Adrenal gland (tissue), 19 donors: ENCODE data around the gene ZNF592. TPM values are rescaled to one million over a fixed set of nuclear protein-coding genes. Genes with fewer than 3 reads are reported as not detected.

Experiments used
- DNase-seq, 7 donors: peaks; one replicate each; pipeline ENCODE4 v3.0.0-alpha.2; 2019 to 2020
- H3K27ac ChIP-seq, 5 donors: fragments of 200-600 bp; sonication (generic) in 4 of 5; 1 replicate in 3 of 5; 2 replicates in 2 of 5; pipeline versions ENCODE4 v1.5.1 to v1.8.0; 2016 to 2020; ENCODE audit warnings: mild to moderate bottlenecking in 1 of 5
- H3K27me3 ChIP-seq: fragments of 200-600 bp; 2 replicates; pipeline ENCODE4 v1.8.0; 2021
- H3K36me3 ChIP-seq, 2 donors: fragments of 200-600 bp; replicated peaks in 1 of 2; 1 replicate in 1 of 2; 2 replicates in 1 of 2; pipeline versions ENCODE4 v1.5.1 to v1.8.0; 2018 to 2022
- H3K4me1 ChIP-seq, 2 donors: fragments of 200-600 bp; replicated peaks in 1 of 2; 1 replicate in 1 of 2; 2 replicates in 1 of 2; pipeline versions ENCODE4 v1.5.1 to v1.8.0; 2018 to 2021
- H3K4me3 ChIP-seq, 4 donors: fragments of 200-600 bp; sonication (generic) in 3 of 4; one replicate each; pipeline ENCODE4 v1.5.1; 2016 to 2018
- H3K9me3 ChIP-seq, 3 donors: fragments of 200-600 bp; sonication (generic) in 1 of 3; replicated peaks in 1 of 3; 1 replicate in 2 of 3; 2 replicates in 1 of 3; pipeline versions ENCODE4 v1.5.1 to v1.8.0; 2016 to 2021
- POLR2A ChIP-seq, 2 donors: fragments of 450-650 bp; IDR thresholded peaks; one replicate each; pipeline ENCODE4 v1.6.1; 2017; ENCODE audit warnings: antibody characterized with exemption in 2 of 2, mild to moderate bottlenecking in 2 of 2, moderate library complexity in 1 of 2
- WGBS, 4 donors: extraction: QIAGEN DNeasy Blood & Tissue Kit in 2 of 4; methylation state at CpG; one replicate each; pipeline versions ENCODE4 v1.1.5 to v1.1.7; 2013 to 2017; 5-methylcytosine and 5-hydroxymethylcytosine counted together
- intact Hi-C, 2 donors: fragments of 100-400 bp; cut with DNase I; formaldehyde crosslinking; loops; one replicate each; pipeline versions ENCODE4 v1.14.1 to v1.15.0; 2022 to 2023
- long read RNA-seq, 10 donors: library from polyadenylated mRNA in 3 of 10; unstranded in 2 of 10; stranded (forward) in 1 of 10; transcript quantifications; one replicate each; pipeline ENCODE4 v2.0.0 and lab custom pipeline, GENCODE V29; 2021 to 2026
- polyA plus RNA-seq, 3 donors: library from polyadenylated mRNA; stranded (reverse); fragments of 200-250 nt in 2 of 3; fragments of 350-450 nt in 1 of 3; fragmentation: Illumina TruSeq in 1 of 3; extraction: RNeasy Lipid Tissue Mini Kit (QIAGEN cat#74804) in 1 of 3; gene quantifications; one replicate each; pipeline ENCODE4 v1.2.3, GENCODE V29; 2013 to 2014
- total RNA-seq, 9 donors: library from RNA; depleted of rRNA in 4 of 9; stranded (reverse); fragments of >200 nt in 4 of 9; fragments of 120-200 nt in 1 of 9; fragmentation: NEBNext Ultra II Directional in 1 of 9; extraction: Animal tissue kit (Norgen Biotek cat#: 25700) in 1 of 9; gene quantifications; one replicate each; pipeline versions ENCODE4 v1.1.0 to v1.2.4, GENCODE V29; 2013 to 2023
- TF ChIP-seq, protein P1 (sequence below), 6 experiments: fragments of 450-650 bp in 4 of 6; fragments of 200-600 bp in 2 of 6; sonication (generic) in 1 of 6; IDR thresholded peaks; 1 replicate in 5 of 6; 2 replicates in 1 of 6; pipeline versions ENCODE4 v1.5.1 to v1.8.0; 2016 to 2021; ENCODE audit warnings: antibody characterized with exemption in 6 of 6, mild to moderate bottlenecking in 2 of 6, moderate library complexity in 1 of 6
- donor health status: healthy with polysubstance abuse.
- donor health status: Bipolar disorder and iron deficiency.
- donor health status: DM: yes; HTN: yes; CAD: no.
- donor health status: DM: no; HTN: no; CAD: no.
- donor health status: DM: no; HTN: no; CAD: no.
- donor health status: DM: yes; HTN: yes; CAD: no.

ZNF592 gene, protein sequence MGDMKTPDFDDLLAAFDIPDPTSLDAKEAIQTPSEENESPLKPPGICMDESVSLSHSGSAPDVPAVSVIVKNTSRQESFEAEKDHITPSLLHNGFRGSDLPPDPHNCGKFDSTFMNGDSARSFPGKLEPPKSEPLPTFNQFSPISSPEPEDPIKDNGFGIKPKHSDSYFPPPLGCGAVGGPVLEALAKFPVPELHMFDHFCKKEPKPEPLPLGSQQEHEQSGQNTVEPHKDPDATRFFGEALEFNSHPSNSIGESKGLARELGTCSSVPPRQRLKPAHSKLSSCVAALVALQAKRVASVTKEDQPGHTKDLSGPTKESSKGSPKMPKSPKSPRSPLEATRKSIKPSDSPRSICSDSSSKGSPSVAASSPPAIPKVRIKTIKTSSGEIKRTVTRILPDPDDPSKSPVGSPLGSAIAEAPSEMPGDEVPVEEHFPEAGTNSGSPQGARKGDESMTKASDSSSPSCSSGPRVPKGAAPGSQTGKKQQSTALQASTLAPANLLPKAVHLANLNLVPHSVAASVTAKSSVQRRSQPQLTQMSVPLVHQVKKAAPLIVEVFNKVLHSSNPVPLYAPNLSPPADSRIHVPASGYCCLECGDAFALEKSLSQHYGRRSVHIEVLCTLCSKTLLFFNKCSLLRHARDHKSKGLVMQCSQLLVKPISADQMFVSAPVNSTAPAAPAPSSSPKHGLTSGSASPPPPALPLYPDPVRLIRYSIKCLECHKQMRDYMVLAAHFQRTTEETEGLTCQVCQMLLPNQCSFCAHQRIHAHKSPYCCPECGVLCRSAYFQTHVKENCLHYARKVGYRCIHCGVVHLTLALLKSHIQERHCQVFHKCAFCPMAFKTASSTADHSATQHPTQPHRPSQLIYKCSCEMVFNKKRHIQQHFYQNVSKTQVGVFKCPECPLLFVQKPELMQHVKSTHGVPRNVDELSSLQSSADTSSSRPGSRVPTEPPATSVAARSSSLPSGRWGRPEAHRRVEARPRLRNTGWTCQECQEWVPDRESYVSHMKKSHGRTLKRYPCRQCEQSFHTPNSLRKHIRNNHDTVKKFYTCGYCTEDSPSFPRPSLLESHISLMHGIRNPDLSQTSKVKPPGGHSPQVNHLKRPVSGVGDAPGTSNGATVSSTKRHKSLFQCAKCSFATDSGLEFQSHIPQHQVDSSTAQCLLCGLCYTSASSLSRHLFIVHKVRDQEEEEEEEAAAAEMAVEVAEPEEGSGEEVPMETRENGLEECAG (N-terminal part only)
- total RNA-seq (10 to 100 TPM in 8 of 9 donors, 1 to 10 TPM in 1; 8.5 to 30.3 (median 24.9) TPM), polyA plus RNA-seq (10 to 100 TPM in 2 of 3 donors, 1 to 10 TPM in 1; 8.1 to 14.6 (median 13.9) TPM)
- long read RNA-seq, donor 1, full-length matches to known transcripts, result 1 of 8 reads
- long read RNA-seq, donor 1, partial matches to known transcripts, result 7 of 8 reads
- long read RNA-seq, donor 1, other reads (novel, unspliced or antisense), result 0 of 8 reads
- long read RNA-seq, donor 2, partial matches to known transcripts, result 9 of 9 reads
- long read RNA-seq, donor 2, other reads (novel, unspliced or antisense), result 0 of 9 reads
- long read RNA-seq, donor 3, partial matches to known transcripts, result 5 of 5 reads
- long read RNA-seq, donor 3, other reads (novel, unspliced or antisense), result 0 of 5 reads
- long read RNA-seq, donor 4, partial matches to known transcripts, result 3 of 5 reads
- long read RNA-seq, donor 4, other reads (novel, unspliced or antisense), result 2 of 5 reads
- long read RNA-seq, donor 5, full-length matches to known transcripts, result 6 of 22 reads
- long read RNA-seq, donor 5, partial matches to known transcripts, result 6 of 22 reads
- long read RNA-seq, donor 5, other reads (novel, unspliced or antisense), result 10 of 22 reads
- long read RNA-seq, donor 6, partial matches to known transcripts, result 4 of 6 reads
- long read RNA-seq, donor 6, other reads (novel, unspliced or antisense), result 2 of 6 reads
- long read RNA-seq, donor 7, result 0 reads
- long read RNA-seq, donor 8, full-length matches to known transcripts, result 2 of 2 reads
- long read RNA-seq, donor 8, partial matches to known transcripts, result 0 of 2 reads
- long read RNA-seq, donor 8, other reads (novel, unspliced or antisense), result 0 of 2 reads
- long read RNA-seq, donor 9, full-length matches to known transcripts, result 3 of 8 reads
- long read RNA-seq, donor 9, partial matches to known transcripts, result 5 of 8 reads
- long read RNA-seq, donor 9, other reads (novel, unspliced or antisense), result 0 of 8 reads
- long read RNA-seq, donor 10, full-length matches to known transcripts, result 1 of 1 reads
- long read RNA-seq, donor 10, partial matches to known transcripts, result 0 of 1 reads
- long read RNA-seq, donor 10, other reads (novel, unspliced or antisense), result 0 of 1 reads

DNA sequence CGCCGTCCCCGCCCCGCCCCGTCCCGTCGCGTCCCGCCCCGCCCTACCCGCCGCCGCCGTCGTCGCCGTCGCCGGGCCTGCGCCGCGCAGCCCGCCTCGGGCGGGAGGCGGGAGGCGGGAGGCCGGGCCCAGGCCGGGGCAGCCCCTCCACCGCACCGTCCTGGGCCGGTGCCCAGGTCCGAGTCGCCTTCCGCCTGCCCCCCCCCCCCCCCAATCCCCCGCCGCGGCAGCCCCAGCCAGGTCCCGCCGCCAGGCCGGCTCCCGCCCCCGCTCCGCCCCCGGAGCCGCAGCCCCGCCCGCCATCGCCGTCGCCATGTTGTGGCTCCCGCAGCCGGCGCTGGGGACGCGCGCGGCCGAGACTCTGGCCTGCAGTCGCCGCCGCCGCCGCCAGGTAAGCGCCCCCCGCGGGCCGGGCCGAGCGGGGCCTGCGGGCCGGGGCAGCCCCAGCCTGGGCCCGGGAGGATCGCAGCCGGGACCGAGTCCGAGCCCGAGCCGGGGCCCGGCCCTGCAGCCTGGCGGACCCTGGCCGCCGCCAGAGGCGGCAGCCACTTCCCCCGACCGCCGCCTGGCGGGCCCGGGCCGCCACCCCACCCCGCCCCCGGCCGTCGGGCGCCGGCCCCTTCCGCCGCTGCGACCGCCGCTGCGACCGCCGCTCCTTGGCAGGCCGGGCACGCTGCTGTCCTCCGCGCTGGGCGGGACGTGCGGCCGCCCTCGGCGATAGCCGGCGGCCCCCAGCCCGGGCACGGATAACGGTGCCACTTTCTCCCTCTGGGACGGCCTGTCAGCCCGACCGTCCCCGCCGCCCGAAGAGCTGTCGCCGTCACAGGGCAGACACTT is at the start of gene ZNF592:
Gene ZNF592 (plus strand): TSS at position 319 of the 837 bp plus-strand sequence. CDS start 34,084 bp downstream, outside the sequence.
- Histone ChIP-seq H3K27ac (peak within 1 kb of the TSS; percentile 94 to 100 (median 99)), H3K27me3 (no peaks in the 10 kb centered on the region), H3K4me1 (peaks cover 29 to 58% of the 10 kb centered on the region in 2 donors), H3K4me3 (peak within 1 kb of the TSS; percentile 60 to 91 (median 74)), H3K9me3 (no peaks in the 10 kb centered on the region), H3K36me3 (no peaks in the 10 kb centered on the region)
- intact Hi-C loops, result no loop called here
- DNase-seq, result peak; percentile 83 to 90 (median 87)
- WGBS, 4 donors, result 0 to 1% methylated on average over 73 to 115 of the region's 127 CpGs; no CpG with 5 or more reads in 2 of the 4 donors
- peak; percentile 62 to 67 for TF ChIP-seq POLR2A (IDR thresholded peaks at IDR 0.05)
- TF ChIP-seq, protein P1, sequence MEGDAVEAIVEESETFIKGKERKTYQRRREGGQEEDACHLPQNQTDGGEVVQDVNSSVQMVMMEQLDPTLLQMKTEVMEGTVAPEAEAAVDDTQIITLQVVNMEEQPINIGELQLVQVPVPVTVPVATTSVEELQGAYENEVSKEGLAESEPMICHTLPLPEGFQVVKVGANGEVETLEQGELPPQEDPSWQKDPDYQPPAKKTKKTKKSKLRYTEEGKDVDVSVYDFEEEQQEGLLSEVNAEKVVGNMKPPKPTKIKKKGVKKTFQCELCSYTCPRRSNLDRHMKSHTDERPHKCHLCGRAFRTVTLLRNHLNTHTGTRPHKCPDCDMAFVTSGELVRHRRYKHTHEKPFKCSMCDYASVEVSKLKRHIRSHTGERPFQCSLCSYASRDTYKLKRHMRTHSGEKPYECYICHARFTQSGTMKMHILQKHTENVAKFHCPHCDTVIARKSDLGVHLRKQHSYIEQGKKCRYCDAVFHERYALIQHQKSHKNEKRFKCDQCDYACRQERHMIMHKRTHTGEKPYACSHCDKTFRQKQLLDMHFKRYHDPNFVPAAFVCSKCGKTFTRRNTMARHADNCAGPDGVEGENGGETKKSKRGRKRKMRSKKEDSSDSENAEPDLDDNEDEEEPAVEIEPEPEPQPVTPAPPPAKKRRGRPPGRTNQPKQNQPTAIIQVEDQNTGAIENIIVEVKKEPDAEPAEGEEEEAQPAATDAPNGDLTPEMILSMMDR (IDR thresholded peaks at IDR 0.05), result peak in 2 of 6 experiments; percentile 55 to 80

DNA sequence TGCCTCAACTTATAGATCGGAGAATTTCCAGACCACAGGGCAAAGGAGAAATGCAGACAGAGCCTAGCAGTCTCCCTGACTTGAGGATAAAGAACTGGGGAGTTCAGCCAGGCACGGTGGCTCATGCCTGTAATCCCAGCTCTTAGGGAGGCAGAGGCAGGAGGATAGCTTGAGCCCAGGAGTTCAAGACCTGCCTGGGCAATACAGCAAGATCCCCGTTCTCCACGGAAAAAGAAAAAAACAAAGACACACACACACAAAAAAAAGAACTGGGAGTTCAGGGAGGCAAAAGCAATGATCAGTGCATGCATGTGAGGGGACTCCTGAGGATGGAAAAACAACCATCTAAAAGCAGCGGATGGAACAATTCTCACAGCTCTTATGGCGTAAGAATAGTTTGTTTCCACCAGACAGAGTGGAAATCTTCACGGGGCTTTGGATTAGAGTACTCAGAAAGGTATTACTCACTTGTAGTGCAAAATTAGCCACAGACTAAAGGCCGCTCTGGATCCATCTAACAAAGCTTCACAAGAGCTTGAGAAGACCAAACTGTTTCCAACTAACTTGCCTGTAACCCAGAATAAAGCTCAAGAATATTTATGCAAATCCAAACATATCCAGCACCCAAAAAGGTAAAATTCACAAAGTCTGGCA is 48.7 kb upstream of the ZNF592 start:
- TF ChIP-seq, protein P1 (IDR thresholded peaks at IDR 0.05), result no peak
- TF ChIP-seq POLR2A (IDR thresholded peaks at IDR 0.05), result no peak
- peaks cover 8 to 41% of the 10 kb centered on the region in 2 donors for H3K4me1 ChIP-seq
- H3K9me3 ChIP-seq, result no peaks in the 10 kb centered on the region
- no peaks in the 10 kb centered on the region for H3K36me3 ChIP-seq
- H3K27me3 ChIP-seq, result no peaks in the 10 kb centered on the region
- 90 to 92% (median 91%) methylated on average over 7 to 8 of the region's 8 CpGs for WGBS, 4 donors
- intact Hi-C loops, result no loop called here
- no peak overlapping the region for H3K4me3 ChIP-seq
- DNase-seq, result peak in 1 of 7 donors; percentile 24
- H3K27ac ChIP-seq, result no peak overlapping the region
